HG03108 (cell line): ENCODE measurements around the gene ZMAT5.

Experiments used
- ATAC-seq: cut with Tn5 transposase; IDR thresholded peaks from one replicate; pipeline ENCODE4 v1.9.1; 2021; ENCODE audit warnings: moderate library complexity; ENCODE audit not compliant: unreplicated experiment

ZMAT5 gene

GRCh38 chr22:29787371-29787980, 20.7 kb upstream of the ZMAT5 start:
- no peak for ATAC-seq

- no peak for ATAC-seq
Observed at GRCh38 chr22:29786031-29786430, 19.2 kb upstream of the ZMAT5 start.

- ATAC-seq, result no peak
Observed at GRCh38 chr22:29784451-29785361, 17.9 kb upstream of the ZMAT5 start.

GRCh38 chr22:29782061-29782845, 15.4 kb upstream of the ZMAT5 start:
- ATAC-seq, result no peak

- ATAC-seq, result no peak
Observed at GRCh38 chr22:29780748-29781676, 14.2 kb upstream of the ZMAT5 start.

GRCh38 chr22:29780220-29780619, 13.4 kb upstream of the ZMAT5 start:
- no peak for ATAC-seq

GRCh38 chr22:29773233-29773632, 6.4 kb upstream of the ZMAT5 start:
- no peak for ATAC-seq

GRCh38 chr22:29772170-29772641, 5.4 kb upstream of the ZMAT5 start:
- ATAC-seq, result no peak

GRCh38 chr22:29769723-29770321, 3.0 kb upstream of the ZMAT5 start:
- ATAC-seq, result no peak

GRCh38 chr22:29768052-29768693, 1.4 kb upstream of the ZMAT5 start:
- no peak for ATAC-seq

GRCh38 chr22:29767171-29768051, 604 bp upstream of the ZMAT5 start, which contains the start of gene UQCR10:
Gene UQCR10, plus strand, starts transcription at chr22:29767369. Its CDS starts 30 bp downstream, at chr22:29767399.
- ATAC-seq, result peak; percentile 47

- no peak for ATAC-seq
Observed at GRCh38 chr22:29765905-29766631, 739 bp downstream of the ZMAT5 start.

GRCh38 chr22:29762263-29762662, 4.5 kb downstream of the ZMAT5 start:
- no peak for ATAC-seq

GRCh38 chr22:29758959-29759358, 7.8 kb downstream of the ZMAT5 start:
- no peak for ATAC-seq

- no peak for ATAC-seq
Observed at GRCh38 chr22:29758068-29758622, 8.7 kb downstream of the ZMAT5 start.

GRCh38 chr22:29757096-29757495, 9.7 kb downstream of the ZMAT5 start:
- no peak for ATAC-seq

- no peak for ATAC-seq
Observed at GRCh38 chr22:29756341-29756740, 10.5 kb downstream of the ZMAT5 start.
